H1 (cell line): Measurements from ENCODE around the gene GRIK2. TPM values are rescaled to one million over a fixed set of nuclear protein-coding genes. Genes with fewer than 3 reads are reported as not detected.

ENCODE experiments used
- BACH1 ChIP-seq: IDR thresholded peaks from 2 replicates; pipeline ENCODE4 v1.6.1; 2012; ENCODE audit warnings: low read length, improper control_type of control experiment
- CHD7 ChIP-seq: fragments of 300-600 bp; sonication (generic); IDR thresholded peaks from 2 replicates; pipeline ENCODE4 v1.7.1; 2012; ENCODE audit warnings: low read length, moderate library complexity, mild to moderate bottlenecking, inconsistent platforms; ENCODE audit not compliant: insufficient replicate concordance
- E2F6 ChIP-seq: IDR thresholded peaks from 2 replicates; pipeline ENCODE4 v1.6.1; 2012; ENCODE audit warnings: inconsistent platforms
- EGR1 ChIP-seq: IDR thresholded peaks from 2 replicates; pipeline ENCODE4 v1.6.1; 2011; ENCODE audit warnings: low read depth, low read length, borderline replicate concordance
- KDM4A ChIP-seq: IDR thresholded peaks from one replicate; pipeline ENCODE4 v1.7.1; 2012; ENCODE audit warnings: low read depth, mild to moderate bottlenecking, moderate library complexity, low read length, inconsistent platforms; ENCODE audit not compliant: severe bottlenecking
- MAX ChIP-seq: IDR thresholded peaks from 2 replicates; pipeline ENCODE4 v1.6.1; 2012; ENCODE audit warnings: inconsistent platforms
- NRF1 ChIP-seq: IDR thresholded peaks from 2 replicates; pipeline ENCODE4 v1.6.1; 2011; ENCODE audit warnings: mild to moderate bottlenecking, low read depth, low read length, improper control_type of control experiment
- SAP30 ChIP-seq: fragments of 300-600 bp; sonication (generic); IDR thresholded peaks from 2 replicates; pipeline ENCODE4 v1.7.1; 2012; ENCODE audit warnings: low read length, moderate library complexity, mild to moderate bottlenecking, inconsistent platforms; ENCODE audit not compliant: insufficient read depth, insufficient replicate concordance
- polyA plus RNA-seq, 7 experiments: library from polyadenylated mRNA; depleted of rRNA in 3 of 7; stranded (reverse) in 5 of 7; unstranded in 2 of 7; fragments of >200 nt in 5 of 7; fragments of 200-250 nt in 2 of 7; gene quantifications; 1 replicate in 5 of 7; 2 replicates in 1 of 7; 4 replicates in 1 of 7; pipeline versions ENCODE4 v1.2.1 to v1.2.3, GENCODE V29; 2011 to 2013; ENCODE audit warnings: missing spikeins in 2 of 7, mixed read lengths in 2 of 7
- total RNA-seq: library from RNA; stranded (reverse); fragmentation: NEBNext Ultra II Directional; extraction: Animal tissue kit (Norgen Biotek cat#: 25700); gene quantifications from 2 replicates; pipeline ENCODE4 v1.2.1, GENCODE V29; 2021

The GRIK2 gene
- total and polyA plus RNA-seq, 2 of the 8 experiments (the other 6 are each of a cell fraction or from before 2014, with no cell fraction given): 1.8 to 2.2 TPM

GRCh38 chr6:101784094-101784493 lies 390.6 kb downstream of the GRIK2 start (continued):
- TF ChIP-seq MAX (no peak), EGR1 (no peak), NRF1 (no peak), E2F6 (no peak), BACH1 (no peak), SAP30 (no peak), KDM4A (no peak), CHD7 (no peak)
